GM19023 (cell line): Measurements from ENCODE around the gene TPM1.

ENCODE experiments used
- ATAC-seq: cut with Tn5 transposase; IDR thresholded peaks from one replicate; pipeline ENCODE4 v1.9.1; 2021; ENCODE audit warnings: mild to moderate bottlenecking, moderate library complexity; ENCODE audit not compliant: unreplicated experiment

TPM1 gene

GRCh38 chr15:63015618-63016017, 26.9 kb upstream of the TPM1 start:
- ATAC-seq = no peak

DNA sequence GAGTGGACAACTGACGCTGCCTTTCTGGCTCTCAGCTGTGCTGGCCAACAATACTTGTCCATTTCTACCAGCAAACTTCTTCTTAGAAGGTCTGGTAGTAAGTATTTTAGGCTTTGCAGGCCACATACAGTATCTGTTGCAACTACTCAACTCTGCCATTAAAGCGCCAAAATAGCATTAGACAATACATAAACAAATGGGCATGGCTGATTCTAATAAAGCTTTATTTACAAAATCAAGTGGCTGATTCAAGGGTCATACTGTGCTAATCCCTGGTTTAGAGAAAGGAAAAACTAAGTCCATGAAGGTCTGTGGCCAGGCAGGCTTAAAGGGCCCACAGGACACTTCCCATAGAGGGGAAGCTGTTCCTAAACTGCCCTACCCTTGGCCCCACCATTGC, 26.3 kb upstream of the TPM1 start:
- ATAC-seq = no peak

DNA sequence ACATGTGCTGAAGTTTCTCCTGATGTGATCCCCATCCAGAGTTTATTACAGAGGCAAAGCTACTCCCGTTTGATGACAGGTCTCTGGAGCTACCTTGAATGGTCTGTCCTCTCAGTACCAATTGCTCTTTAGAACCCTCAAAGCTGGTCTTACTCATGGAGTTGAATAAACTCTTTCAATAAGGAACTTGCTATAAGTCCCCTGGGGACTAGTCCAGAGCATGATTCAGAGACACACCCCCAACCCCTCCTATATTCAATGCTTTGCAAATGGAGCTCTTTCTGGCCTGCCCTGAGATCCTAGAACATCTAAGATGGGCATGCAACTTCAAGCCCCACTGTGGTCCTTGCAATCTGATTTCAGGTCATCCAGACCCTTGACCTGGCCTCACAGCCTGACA, 23.9 kb upstream of the TPM1 start:
- no peak for ATAC-seq

DNA sequence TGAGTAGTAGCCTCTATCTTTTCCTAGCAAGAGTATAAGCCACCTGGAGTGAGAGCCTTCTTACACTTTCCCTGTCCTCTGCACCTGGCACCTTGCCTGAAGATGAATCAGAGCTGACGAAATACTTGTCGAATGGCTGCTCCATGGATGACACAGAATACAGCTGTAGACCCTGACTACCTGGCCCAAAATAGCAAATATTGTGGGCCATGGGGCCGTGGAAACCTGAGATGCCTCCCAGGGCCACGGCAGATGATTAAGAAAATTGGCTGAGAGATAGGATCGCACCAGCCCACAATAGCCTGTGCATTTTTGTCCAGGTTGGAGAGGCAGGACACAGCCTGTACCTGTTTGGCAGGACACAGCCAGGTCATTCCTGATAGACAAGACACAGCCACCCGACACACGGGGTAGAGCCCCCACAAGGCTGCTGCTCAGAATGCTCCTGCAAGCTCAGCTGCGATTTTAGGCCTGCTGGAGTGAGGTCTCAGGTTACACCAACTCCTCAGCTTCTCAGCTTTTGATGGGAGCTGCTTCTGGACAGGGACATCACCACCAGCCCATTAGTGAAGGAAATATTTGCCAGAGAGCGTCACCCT, 22.9 kb upstream of the TPM1 start:
- no peak for ATAC-seq

- ATAC-seq = no peak
These were observed 22.4 kb upstream of the TPM1 start for GRCh38 chr15:63020128-63020527.

DNA sequence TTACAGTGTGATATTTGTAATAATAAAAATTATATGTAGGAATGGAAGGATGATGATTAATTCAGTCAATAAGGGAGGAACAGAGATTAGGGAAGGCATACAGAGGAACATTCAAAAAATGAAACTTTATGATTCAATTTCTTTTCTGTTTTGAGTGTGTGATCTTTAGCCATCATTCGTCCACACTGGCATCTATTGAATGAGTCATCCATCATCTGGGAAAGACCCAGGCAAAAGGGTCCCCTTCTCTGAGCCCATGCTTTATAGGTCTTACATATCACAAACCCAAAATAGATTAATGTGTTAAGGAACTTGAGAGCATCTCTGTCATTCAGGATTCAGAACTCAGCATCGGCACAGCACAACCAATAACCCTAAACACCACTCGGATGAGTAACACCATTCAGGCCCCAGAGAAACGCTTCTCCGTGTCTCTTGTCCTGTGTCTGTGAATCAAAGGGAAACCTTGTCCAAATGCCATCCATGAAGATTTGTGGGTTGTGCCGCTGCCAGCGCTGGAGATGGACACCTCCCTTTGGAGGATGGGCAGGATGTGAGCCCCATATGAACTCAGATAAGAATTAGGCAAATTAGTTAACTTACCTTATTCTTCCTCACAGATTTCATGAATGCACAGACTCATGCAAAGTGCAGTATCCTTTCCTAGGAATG, 21.7 kb upstream of the TPM1 start:
- no peak for ATAC-seq

- no peak for ATAC-seq
These were observed 20.4 kb upstream of the TPM1 start for GRCh38 chr15:63022181-63022580.

- no peak for ATAC-seq
These were observed 19.9 kb upstream of the TPM1 start for GRCh38 chr15:63022663-63023062.

DNA sequence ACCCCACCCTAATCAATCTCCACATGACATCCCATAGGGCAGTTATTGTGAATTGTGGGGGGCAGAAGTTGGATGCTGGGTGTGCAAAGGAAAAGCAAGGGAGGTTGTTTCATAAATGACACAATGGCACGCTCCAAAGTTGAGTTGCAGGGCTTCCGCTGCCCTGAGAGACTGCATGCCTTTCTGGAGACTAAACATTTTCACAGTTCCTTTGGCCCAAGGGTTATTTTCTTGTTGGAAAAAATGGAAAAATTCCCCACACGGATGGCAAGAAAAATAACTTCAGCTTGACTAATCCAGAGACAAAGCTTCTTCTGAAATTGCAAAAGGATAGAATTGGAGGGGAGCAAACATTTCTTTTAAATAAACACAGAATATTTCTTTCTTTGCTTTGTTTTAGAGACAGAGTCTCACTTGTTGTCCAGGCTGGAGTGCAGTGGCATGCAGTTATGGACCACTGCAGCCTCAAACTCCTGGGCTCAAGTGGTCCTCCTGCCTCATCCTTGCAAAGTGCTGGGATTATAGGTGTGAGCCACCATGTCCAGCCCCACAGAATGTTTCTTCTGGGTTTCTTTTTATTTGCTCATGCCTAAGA, 19.1 kb upstream of the TPM1 start:
- no peak for ATAC-seq

- ATAC-seq = no peak
These were observed 17.1 kb upstream of the TPM1 start for GRCh38 chr15:63025460-63025859.

DNA sequence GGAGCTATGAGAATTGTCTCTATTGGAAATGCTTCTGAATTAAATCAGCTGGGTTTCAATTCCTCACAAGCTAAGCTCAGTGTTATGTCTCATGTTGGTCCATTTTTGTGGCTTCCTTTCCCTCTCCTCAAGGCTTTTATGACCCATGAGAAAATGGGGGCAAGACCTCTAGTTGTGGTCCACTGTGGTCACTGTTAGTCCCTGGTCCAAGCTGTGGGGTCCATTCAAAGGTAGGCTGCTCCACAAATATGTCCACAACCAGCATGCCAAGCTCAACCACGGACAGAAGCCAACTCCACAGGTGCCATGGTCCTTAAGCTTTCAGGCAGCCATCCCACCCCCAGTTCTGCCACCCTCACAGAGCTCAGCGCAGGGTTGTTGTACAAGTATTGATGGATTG, 14.9 kb upstream of the TPM1 start:
- ATAC-seq = no peak

- ATAC-seq = no peak
These were observed 14.0 kb upstream of the TPM1 start for GRCh38 chr15:63028442-63029110.

DNA sequence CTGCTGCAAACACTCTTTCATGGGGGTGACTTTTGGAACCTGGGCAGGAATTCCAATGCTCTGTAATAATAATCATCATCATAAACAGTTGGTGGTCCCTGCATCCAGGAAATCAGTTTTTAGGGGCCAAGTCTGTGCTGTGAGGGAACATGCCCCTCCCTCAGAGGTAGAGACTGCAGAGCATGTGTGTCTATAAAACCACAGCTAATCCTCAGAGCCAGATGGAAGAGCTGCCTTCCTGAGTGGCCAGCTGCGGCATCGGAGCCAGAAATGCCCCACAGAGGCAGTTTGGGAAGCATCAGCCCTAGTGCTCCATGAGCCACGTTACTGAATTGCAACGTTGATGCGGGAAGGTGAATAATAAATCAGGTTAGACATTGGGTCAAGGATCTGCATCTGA, 12.9 kb upstream of the TPM1 start:
- ATAC-seq = no peak

GRCh38 chr15:63030101-63030551, 12.4 kb upstream of the TPM1 start:
- no peak for ATAC-seq

- ATAC-seq = no peak
These were observed 8.0 kb upstream of the TPM1 start for GRCh38 chr15:63034578-63034977.

- ATAC-seq = no peak
These were observed 7.3 kb upstream of the TPM1 start for GRCh38 chr15:63035253-63035652.

GRCh38 chr15:63035977-63036376, 6.6 kb upstream of the TPM1 start:
- ATAC-seq = no peak

GRCh38 chr15:63037976-63038720, 4.4 kb upstream of the TPM1 start:
- ATAC-seq = no peak

DNA sequence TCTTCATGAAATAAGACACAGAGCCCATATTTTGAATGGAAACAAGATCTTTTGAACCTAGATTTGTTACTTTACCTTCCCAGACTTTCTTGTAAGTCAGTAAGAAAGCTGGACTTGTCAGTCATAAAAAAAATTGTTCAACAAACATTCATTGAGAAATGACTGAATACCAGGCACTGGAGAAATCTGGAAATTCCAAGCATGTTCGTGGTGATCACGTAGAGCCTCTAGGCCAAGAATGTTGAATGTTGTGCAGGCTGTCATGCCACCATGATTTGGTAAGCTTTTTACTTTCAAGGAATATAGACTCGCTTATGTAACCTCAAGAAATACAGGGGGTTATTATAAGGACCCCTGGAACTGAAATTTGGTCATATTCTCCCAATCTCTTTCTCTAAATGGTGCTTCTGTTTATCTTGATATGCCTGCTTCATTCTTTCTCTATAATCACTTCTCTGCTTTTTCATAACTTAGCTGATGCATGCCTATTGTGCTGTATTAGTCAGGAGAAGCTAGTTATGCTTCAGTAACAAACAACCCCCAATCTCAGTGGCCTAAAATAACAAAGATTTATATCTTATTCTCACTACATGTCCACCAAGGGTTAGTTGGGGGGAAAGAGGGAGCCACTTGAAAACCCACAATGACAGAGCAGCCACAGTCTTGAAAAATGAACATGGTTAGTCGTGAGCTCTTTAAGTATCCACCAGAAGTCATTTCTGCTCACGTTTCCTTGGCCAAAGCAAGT, 3.4 kb upstream of the TPM1 start:
- ATAC-seq = no peak

DNA sequence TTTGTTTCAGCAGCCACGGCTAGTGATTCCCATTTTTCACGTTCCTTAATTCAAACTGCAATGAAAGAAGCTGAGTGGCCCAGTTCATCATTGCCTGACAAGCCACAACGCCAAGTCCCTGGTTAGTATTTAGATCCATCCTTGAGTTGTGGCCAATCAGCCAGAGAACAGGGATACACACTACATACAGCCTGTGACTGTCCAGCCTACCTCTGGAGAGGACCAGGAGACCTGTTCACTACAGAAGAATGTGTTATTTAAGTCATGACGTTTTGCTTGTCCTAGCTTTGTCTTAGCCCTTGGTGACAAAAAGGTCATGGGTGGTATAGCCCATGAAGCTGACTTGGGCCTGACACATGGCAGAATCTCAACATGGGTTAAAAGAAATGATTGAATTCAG, 2.7 kb upstream of the TPM1 start:
- ATAC-seq = no peak

DNA sequence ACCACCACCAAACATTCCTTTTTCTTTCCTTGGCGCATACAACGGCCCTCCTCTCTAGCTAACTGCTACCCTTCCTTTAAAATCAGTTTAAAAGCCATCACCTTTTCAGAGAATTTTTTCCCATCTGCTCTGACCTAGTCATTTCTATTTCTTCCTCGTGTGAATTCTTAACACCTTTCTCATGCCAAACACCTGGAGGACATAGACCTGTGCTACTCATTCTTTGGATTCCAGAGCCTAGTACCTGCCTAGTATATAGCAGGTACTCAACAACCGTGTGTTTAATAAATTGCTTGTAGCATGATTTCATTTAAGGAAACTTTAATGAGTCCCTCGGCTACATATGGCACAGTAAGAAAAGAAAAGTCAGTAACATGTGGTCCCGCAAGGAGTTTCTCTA, 2.0 kb upstream of the TPM1 start:
- no peak for ATAC-seq
